A549 (cell line): Measurements from ENCODE around the gene TBC1D3G. TPM values are rescaled to one million over a fixed set of nuclear protein-coding genes. Genes with fewer than 3 reads are reported as not detected.
"Not testable (repeated sequence)": the region's sequence is repeated elsewhere in the genome, so short reads cannot be mapped to it uniquely, and the experiment has no call there.

Experiments
- ATAC-seq, 2 experiments: fragments of 200-7000 bp in 1 of 2; fragments of >200 bp in 1 of 2; cut with Nextera tagmentation in 1 of 2; cut with Tn5 transposase in 1 of 2; 3 replicates each; pipeline versions ENCODE4 v1.8.0 to v1.9.1; 2018 to 2020; ENCODE audit warnings: mild to moderate bottlenecking in 1 of 2, moderate library complexity in 1 of 2
- CTCF ChIA-PET: fragments of 300-600 bp; sonication (Branson Sonifier 250); formaldehyde crosslinking; extraction: SDS; loops from one replicate; lab custom pipeline; 2021; ENCODE audit warnings: antibody characterized with exemption, inconsistent platforms; lab: Yijun Ruan, JAX
- POLR2A ChIA-PET: fragments of 350-600 bp; formaldehyde crosslinking; extraction: SDS; loops from one replicate; lab custom pipeline; 2021; ENCODE audit warnings: antibody characterized with exemption, inconsistent platforms; lab: Yijun Ruan, JAX
- DNase-seq, 2 experiments: peaks; one replicate each; pipeline versions ENCODE4 v3.0.0 to v3.0.0-alpha.2; 2011 to 2016; ENCODE audit warnings: low read depth in 1 of 2, low spot score in 1 of 2
- FAIRE-seq: peaks from 2 replicates; lab custom pipeline; 2011; peaks lifted over from hg19 to GRCh38; lab: Jason Lieb, UNC
- H3K27ac ChIP-seq, 2 experiments: fragments of >200 bp; sonication (Bioruptor Twin); formaldehyde crosslinking; 3 replicates each; pipeline ENCODE4 v1.5.1; 2016 to 2017
- H3K4me1 ChIP-seq: fragments of >200 bp; sonication (Bioruptor Twin); formaldehyde crosslinking; 3 replicates; pipeline ENCODE4 v1.6.1; 2016
- H3K4me2 ChIP-seq: fragments of >200 bp; sonication (Bioruptor Twin); formaldehyde crosslinking; 3 replicates; pipeline ENCODE4 v1.6.1; 2016
- H3K4me3 ChIP-seq: fragments of >200 bp; sonication (Bioruptor Twin); formaldehyde crosslinking; 3 replicates; pipeline ENCODE4 v1.5.1; 2016
- H3K9me3 ChIP-seq: fragments of >200 bp; sonication (Bioruptor Twin); formaldehyde crosslinking; 3 replicates; pipeline ENCODE4 v1.6.1; 2016
- WGBS: methylation state at CpG from one replicate; pipeline ENCODE4 v1.1.6; 2017; ENCODE audit errors: missing lambda C conversion rate; 5-methylcytosine and 5-hydroxymethylcytosine counted together
- polyA minus RNA-seq: library from RNA; depleted of rRNA, polyadenylated mRNA; stranded (reverse); fragments of >200 nt; gene quantifications from 2 replicates; pipeline ENCODE4 v1.2.3, GENCODE V29; 2011; rRNA and poly(A)+ RNA removed
- polyA plus RNA-seq, 4 experiments: library from polyadenylated mRNA; depleted of rRNA in 3 of 4; stranded (reverse); fragments of >200 nt; fragmentation: RNase III in 1 of 4; extraction: RNeasy Plus Mini Kit Qiagen cat#74134 plus additional on column Dnase treatment in 1 of 4; gene quantifications; 2 replicates in 3 of 4; 3 replicates in 1 of 4; pipeline ENCODE4 v1.2.3, GENCODE V29; 2011 to 2017
- small RNA-seq, 6 experiments: library from RNA; depleted of rRNA; stranded (forward); fragments of <200 nt; gene quantifications; one replicate each; pipeline ENCODE3, GENCODE V24; 2012

Gene TBC1D3G
- polyA plus RNA-seq (2011; rRNA removed) (0.12 TPM in 1 of 2 replicates, not detected in the other), polyA plus RNA-seq (2017; fragmentation: RNase III; extraction: RNeasy Plus Mini Kit Qiagen cat#74134 plus additional on column Dnase treatment) (0.08 TPM in 1 of 3 replicates, not detected in the others), polyA minus RNA-seq (not detected in 2 replicates)
- polyA plus RNA-seq (2012; cell fraction: cytosol; rRNA removed), result not detected in 2 replicates
- polyA plus RNA-seq (2012; cell fraction: nucleus; rRNA removed), result not detected in 2 replicates

DNA sequence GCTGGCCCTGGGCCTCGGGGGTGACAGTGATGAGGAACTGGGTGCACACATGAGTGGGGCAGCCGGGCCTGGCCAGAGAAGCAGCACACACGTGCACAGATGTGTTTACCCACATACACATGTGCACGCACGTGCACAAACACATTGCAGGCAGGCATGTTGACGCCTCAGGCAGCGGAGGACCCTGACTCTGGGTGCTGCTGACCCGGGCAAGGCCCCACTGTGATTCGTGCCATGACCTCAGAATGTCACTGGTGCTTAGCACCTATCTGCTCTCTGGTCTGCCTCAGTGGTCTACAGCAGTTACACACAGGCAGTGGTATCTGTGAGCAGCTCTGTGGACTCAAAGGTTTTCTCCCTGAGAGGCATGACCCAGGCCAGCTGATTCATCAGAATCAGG, at the start of gene TBC1D3G:
Gene TBC1D3G (plus strand): TSS at position 301 of the 400 bp plus-strand sequence. CDS start 1,528 bp downstream, outside the sequence.
- H3K4me1 ChIP-seq, CTCF ChIA-PET, FAIRE-seq, H3K9me3 ChIP-seq, H3K27ac ChIP-seq, H3K4me3 ChIP-seq, H3K4me2 ChIP-seq, POLR2A ChIA-PET, ATAC-seq, DNase-seq: not testable (repeated sequence)
- no CpG with 5 or more reads among the region's 9 CpGs for WGBS

DNA sequence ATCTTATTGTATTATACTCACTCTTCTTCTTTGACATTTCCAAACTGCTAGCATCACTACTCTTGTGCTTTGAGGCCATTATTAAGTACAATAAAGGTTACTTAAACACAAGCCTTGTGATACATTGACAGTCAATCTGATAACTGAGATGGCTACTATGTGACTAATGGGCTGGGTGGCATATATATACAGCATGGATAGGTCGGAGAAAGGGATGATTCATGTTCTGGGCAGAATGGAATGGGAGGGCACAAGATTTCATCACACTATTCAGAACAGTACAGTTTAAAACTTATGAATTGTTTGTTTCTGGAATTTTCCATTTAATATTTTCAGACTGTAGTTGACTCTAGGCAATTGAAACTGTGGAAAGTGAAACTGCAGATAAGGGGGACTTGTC, 40.4 kb upstream of the TBC1D3G start:
- FAIRE-seq, H3K9me3 ChIP-seq, H3K4me3 ChIP-seq, H3K4me1 ChIP-seq, H3K4me2 ChIP-seq, POLR2A ChIA-PET, DNase-seq, CTCF ChIA-PET, H3K27ac ChIP-seq: not testable (repeated sequence)
- WGBS, result no CpG with 5 or more reads among the region's 1 CpG
- peak; percentile 99 to 100 for ATAC-seq

DNA sequence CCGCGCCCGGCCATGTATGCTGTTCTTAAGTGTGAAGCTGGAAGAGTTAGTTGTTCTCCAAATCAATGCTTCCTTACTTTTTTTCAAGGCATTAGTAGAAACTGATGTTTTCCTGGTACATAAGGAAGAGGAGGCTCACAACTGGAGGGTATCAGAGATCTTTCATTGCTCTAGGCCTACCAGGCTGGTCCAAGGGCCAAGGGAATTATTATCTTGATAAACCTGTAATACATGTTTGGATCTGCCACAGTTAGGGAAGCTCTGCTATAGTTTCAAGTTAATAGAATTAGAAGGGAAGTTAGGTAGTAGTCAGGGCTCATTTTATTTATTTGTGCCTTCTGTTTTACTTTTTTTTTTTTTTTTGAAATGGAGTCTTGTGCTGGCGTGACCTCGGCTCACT, 39.5 kb upstream of the TBC1D3G start:
- H3K27ac ChIP-seq, DNase-seq, POLR2A ChIA-PET, CTCF ChIA-PET, H3K4me2 ChIP-seq, ATAC-seq, FAIRE-seq, H3K9me3 ChIP-seq, H3K4me1 ChIP-seq, H3K4me3 ChIP-seq: not testable (repeated sequence)
- WGBS, result 93% methylated on average over 5 of the region's 5 CpGs

DNA sequence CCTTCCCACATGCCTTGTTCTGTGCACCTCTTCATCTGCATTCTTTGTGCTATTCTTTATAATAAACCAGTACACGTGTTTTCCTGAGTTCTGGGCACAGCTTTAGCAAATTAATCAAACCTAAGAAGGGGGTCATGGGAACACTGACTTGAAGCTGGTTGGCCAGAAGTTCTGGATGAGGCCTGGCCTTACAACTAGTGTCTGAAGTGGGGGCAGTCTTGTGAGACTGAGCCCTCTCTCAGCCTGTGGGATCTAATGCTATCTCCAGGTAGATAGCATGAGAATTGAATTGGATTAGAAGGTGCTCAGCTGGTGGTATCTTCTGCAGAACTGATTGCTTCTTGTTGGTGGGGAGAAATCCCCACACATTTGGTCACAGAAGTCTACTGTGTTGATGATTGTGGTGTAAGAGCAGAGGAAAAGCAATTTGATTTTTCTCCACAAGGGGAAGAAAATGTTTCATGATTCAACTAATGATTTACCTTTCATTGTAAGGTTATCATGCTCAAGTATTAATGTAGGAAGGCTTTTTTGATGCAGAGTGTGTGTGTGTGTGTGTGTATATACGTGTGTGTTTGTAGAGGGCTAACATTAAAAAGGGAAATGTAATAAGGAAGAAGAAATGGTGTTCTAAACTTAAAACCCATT, 33.6 kb upstream of the TBC1D3G start:
- DNase-seq, POLR2A ChIA-PET, CTCF ChIA-PET, H3K4me2 ChIP-seq, H3K4me3 ChIP-seq, H3K9me3 ChIP-seq, FAIRE-seq, H3K4me1 ChIP-seq, H3K27ac ChIP-seq: not testable (repeated sequence)
- peak; percentile 78 for ATAC-seq
- WGBS, result 29% methylated on average over 1 of the region's 2 CpGs

DNA sequence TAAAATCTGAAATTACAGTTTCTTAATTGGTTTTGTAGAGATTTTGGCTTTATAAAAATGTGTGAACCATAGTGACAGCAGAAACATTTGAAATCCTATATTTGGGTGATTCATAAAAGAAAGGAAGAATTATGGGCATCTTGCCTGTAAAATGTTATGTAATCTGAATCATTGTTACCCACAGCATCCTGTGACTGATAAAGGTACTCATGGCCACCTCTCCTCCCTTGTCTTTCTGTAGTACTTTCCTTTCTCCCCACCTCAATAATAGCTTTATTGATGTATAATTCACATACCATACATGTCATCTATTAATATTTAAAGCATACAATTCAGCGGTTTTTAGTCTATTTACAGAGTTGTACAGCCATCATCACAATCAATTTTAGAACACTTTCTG, 28.5 kb upstream of the TBC1D3G start:
- FAIRE-seq, POLR2A ChIA-PET, H3K27ac ChIP-seq, H3K4me2 ChIP-seq, H3K4me1 ChIP-seq, DNase-seq, H3K9me3 ChIP-seq, H3K4me3 ChIP-seq, CTCF ChIA-PET: not testable (repeated sequence)
- peak in 1 of 2 experiments; percentile 34; a peak in 1 of 6 replicates for ATAC-seq
- WGBS, result no CpG with 5 or more reads among the region's 1 CpG

DNA sequence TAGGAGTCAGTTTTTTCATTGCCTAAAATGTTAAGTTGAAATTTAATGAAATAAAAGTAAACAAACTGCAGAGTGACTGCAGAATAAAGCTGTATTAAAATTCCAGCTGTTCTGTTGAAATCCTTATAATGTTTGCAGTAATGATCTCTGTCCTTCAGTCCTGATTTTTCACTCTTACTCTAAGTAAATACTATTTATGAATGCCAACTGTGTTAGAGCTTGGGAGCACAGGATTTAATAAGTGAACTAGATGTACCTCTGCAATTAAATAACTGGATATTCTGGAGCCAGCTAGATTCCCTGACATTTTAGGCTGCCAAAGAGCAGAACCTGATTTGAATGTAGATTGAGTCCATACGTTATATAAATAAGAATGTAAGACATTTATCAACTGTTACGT, 7.9 kb upstream of the TBC1D3G start:
- not testable (repeated sequence) for FAIRE-seq, ATAC-seq

DNA sequence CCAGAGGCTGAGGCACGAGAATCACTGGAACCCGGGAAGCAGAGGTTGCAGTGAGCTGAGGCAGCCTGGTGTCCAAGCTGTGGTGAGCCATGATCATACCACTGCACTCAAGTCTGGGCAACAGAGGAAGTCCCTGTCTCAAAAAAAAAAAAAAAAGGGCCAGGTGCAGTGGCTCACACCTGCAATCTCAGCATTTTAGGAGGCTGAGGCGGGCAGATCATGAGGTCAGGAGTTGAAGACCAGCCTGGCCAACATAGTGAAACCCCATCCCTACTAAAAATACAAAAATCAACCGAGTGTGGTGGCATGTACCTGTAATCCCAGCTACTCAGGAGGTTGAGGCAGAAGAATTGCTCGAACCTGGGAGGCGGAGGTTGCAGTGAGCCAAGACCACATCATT, 38.8 kb downstream of the TBC1D3G start:
- POLR2A ChIA-PET, result not testable (repeated sequence)

More for the DNA sequence above, 7.9 kb upstream of the TBC1D3G start:
- DNase-seq, H3K4me1 ChIP-seq, H3K4me3 ChIP-seq, H3K27ac ChIP-seq, CTCF ChIA-PET, H3K4me2 ChIP-seq, POLR2A ChIA-PET, H3K9me3 ChIP-seq: not testable (repeated sequence)
- no CpG with 5 or more reads among the region's 2 CpGs for WGBS

DNA sequence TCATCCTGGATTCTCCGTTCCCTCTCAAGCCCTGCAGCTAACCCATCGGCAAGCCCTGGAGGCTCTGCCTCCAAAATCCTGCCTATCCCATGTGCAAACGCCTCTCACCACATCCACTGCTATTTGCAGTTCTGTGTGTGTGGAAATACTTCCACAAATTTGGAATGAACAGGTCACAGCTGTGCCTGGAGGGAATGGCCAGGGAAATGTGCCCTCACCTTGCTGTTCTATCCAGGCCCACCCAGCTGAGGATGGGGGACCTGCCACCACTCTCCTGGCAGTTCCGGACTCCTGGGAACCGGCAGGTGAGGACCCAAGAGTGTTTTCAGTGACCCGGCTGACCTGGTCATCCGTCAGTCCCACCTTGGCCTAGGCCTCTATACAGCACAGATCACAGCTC, 52.3 kb downstream of the TBC1D3G start:
- FAIRE-seq, CTCF ChIA-PET, ATAC-seq, POLR2A ChIA-PET, H3K4me1 ChIP-seq, H3K27ac ChIP-seq, H3K9me3 ChIP-seq, H3K4me2 ChIP-seq, H3K4me3 ChIP-seq, DNase-seq: not testable (repeated sequence)
- no CpG with 5 or more reads among the region's 7 CpGs for WGBS

More for the DNA sequence above, 38.8 kb downstream of the TBC1D3G start:
- H3K27ac ChIP-seq, H3K9me3 ChIP-seq, H3K4me2 ChIP-seq, CTCF ChIA-PET, DNase-seq, ATAC-seq, FAIRE-seq, H3K4me1 ChIP-seq, H3K4me3 ChIP-seq: not testable (repeated sequence)
- WGBS, result 59% methylated on average over 4 of the region's 6 CpGs

Small RNA genes lying within 50 kb of the gene (small RNA-seq; reads per million reads assigned to genes)
- gene RF00019, result 0 reads per million in 6 experiments

Other genes starting within 250 kb of the TBC1D3G start
- gene CCL3, start 233.7 kb upstream of the TBC1D3G start, polyA plus RNA-seq (2011; rRNA removed), result not detected in 2 replicates
- not detected in 3 replicates for gene CCL3, start 233.7 kb upstream of the TBC1D3G start, polyA plus RNA-seq (2017; fragmentation: RNase III; extraction: RNeasy Plus Mini Kit Qiagen cat#74134 plus additional on column Dnase treatment)
- not detected in 2 replicates for gene CCL4, start 220.1 kb upstream of the TBC1D3G start, polyA plus RNA-seq (2011; rRNA removed)
- gene CCL4, start 220.1 kb upstream of the TBC1D3G start, polyA plus RNA-seq (2017; fragmentation: RNase III; extraction: RNeasy Plus Mini Kit Qiagen cat#74134 plus additional on column Dnase treatment), result not detected in 3 replicates
- 1.2 and 1.5 TPM in 2 replicates for gene TBC1D3B, start 147.2 kb upstream of the TBC1D3G start, polyA plus RNA-seq (2011; rRNA removed)
- 4.7 to 5.9 TPM (median 5.6 TPM) in 3 replicates for gene TBC1D3B, start 147.2 kb upstream of the TBC1D3G start, polyA plus RNA-seq (2017; fragmentation: RNase III; extraction: RNeasy Plus Mini Kit Qiagen cat#74134 plus additional on column Dnase treatment)
- gene CCL3L1, start 127.1 kb upstream of the TBC1D3G start, polyA plus RNA-seq (2011; rRNA removed), result not detected in 2 replicates
- not detected in 3 replicates for gene CCL3L1, start 127.1 kb upstream of the TBC1D3G start, polyA plus RNA-seq (2017; fragmentation: RNase III; extraction: RNeasy Plus Mini Kit Qiagen cat#74134 plus additional on column Dnase treatment)
- gene CCL4L2, start 112.8 kb upstream of the TBC1D3G start, polyA plus RNA-seq (2011; rRNA removed), result not detected in 2 replicates
- gene CCL4L2, start 112.8 kb upstream of the TBC1D3G start, polyA plus RNA-seq (2017; fragmentation: RNase III; extraction: RNeasy Plus Mini Kit Qiagen cat#74134 plus additional on column Dnase treatment), result not detected in 3 replicates
- gene TBC1D3I, start 59.3 kb upstream of the TBC1D3G start, polyA plus RNA-seq (2011; rRNA removed), result 0.08 TPM in 1 of 2 replicates, not detected in the other
- gene TBC1D3I, start 59.3 kb upstream of the TBC1D3G start, polyA plus RNA-seq (2017; fragmentation: RNase III; extraction: RNeasy Plus Mini Kit Qiagen cat#74134 plus additional on column Dnase treatment), result 0.16 to 0.44 TPM (median 0.23 TPM) in 3 replicates
- gene TBC1D3H, start 64.6 kb downstream of the TBC1D3G start, polyA plus RNA-seq (2011; rRNA removed), result not detected in 2 replicates
- not detected in 3 replicates for gene TBC1D3H, start 64.6 kb downstream of the TBC1D3G start, polyA plus RNA-seq (2017; fragmentation: RNase III; extraction: RNeasy Plus Mini Kit Qiagen cat#74134 plus additional on column Dnase treatment)
- gene ZNHIT3, start 162.8 kb downstream of the TBC1D3G start, polyA plus RNA-seq (2011; rRNA removed), result 147 and 166 TPM in 2 replicates
- 111 to 120 TPM (median 117 TPM) in 3 replicates for gene ZNHIT3, start 162.8 kb downstream of the TBC1D3G start, polyA plus RNA-seq (2017; fragmentation: RNase III; extraction: RNeasy Plus Mini Kit Qiagen cat#74134 plus additional on column Dnase treatment)
- 99.0 and 124 TPM in 2 replicates for gene MYO19, start 211.0 kb downstream of the TBC1D3G start, polyA plus RNA-seq (2011; rRNA removed)
- gene MYO19, start 211.0 kb downstream of the TBC1D3G start, polyA plus RNA-seq (2017; fragmentation: RNase III; extraction: RNeasy Plus Mini Kit Qiagen cat#74134 plus additional on column Dnase treatment), result 91.7 to 103 TPM (median 94.4 TPM) in 3 replicates
- gene PIGW, start 211.1 kb downstream of the TBC1D3G start, polyA plus RNA-seq (2011; rRNA removed), result 26.1 and 30.0 TPM in 2 replicates
- gene PIGW, start 211.1 kb downstream of the TBC1D3G start, polyA plus RNA-seq (2017; fragmentation: RNase III; extraction: RNeasy Plus Mini Kit Qiagen cat#74134 plus additional on column Dnase treatment), result 30.8 to 32.3 TPM (median 32.1 TPM) in 3 replicates
- 144 and 163 TPM in 2 replicates for gene GGNBP2, start 221.0 kb downstream of the TBC1D3G start, polyA plus RNA-seq (2011; rRNA removed)
- 79.9 to 91.9 TPM (median 83.7 TPM) in 3 replicates for gene GGNBP2, start 221.0 kb downstream of the TBC1D3G start, polyA plus RNA-seq (2017; fragmentation: RNase III; extraction: RNeasy Plus Mini Kit Qiagen cat#74134 plus additional on column Dnase treatment)